ENCODE data around the gene BLOC1S3. TPM values are rescaled to one million over a fixed set of nuclear protein-coding genes. Genes with fewer than 3 reads are reported as not detected.

The BLOC1S3 gene
- total RNA-seq, 1 donor from 2014 or later = 10.5 TPM

DNA sequence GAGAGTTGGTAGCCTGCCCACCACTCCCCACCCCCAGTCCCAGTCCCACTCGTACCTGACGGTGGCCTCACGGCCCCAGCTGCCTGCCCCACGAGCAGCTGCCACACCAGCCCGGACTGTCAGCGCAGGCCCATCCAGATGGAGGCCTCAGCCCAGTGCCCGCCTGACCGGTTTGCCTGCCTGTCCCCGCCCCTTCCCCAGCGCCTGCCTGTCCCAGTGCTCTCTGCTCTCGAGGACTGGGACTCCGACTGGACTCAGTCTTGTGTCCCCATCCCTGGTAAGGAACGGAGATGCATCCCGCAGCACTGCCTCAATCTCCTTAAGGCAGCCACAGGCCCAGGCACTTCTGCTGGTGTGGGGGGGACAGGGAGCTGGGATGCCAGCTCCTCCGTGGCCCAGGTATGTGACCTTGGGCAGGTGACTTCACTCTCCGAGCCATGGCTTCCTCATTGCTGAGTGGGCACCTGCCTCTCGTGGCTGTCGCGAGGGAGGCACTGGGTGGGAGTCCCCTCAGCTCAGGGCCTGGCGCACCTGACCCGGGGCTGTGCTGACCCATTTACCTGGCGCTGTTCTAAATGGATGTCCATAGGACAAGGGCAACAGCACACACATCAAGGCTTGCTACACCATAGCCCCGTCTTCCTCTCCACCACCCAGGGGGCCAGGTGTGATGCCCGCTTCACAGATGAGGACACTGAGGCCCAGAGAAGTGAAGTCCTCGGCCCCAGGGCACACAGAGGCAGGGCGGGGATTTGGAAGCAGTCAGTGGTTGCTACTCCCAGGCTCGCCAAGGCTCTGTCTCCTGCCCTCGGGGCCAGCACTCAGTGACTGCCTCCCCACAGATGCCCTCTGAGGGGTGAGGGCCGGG lies 17.5 kb upstream of the BLOC1S3 start, which contains the start of gene NKPD1:
Gene NKPD1, minus strand, starts transcription at position 113 of the 868 bp plus-strand sequence. CDS start 832 bp downstream, outside the sequence.
- no peaks in the 10 kb centered on the region for H3K9me3 Mint-ChIP-seq
- H3K4me3 Mint-ChIP-seq = no peak within 1 kb of the TSS
- no peaks in the 10 kb centered on the region for H3K36me3 Mint-ChIP-seq (ENCODE audit: low read depth)
- H3K4me1 Mint-ChIP-seq (ENCODE audit: low read depth) = peaks cover 12% of the 10 kb centered on the region
- no peak within 1 kb of the TSS for H3K27ac Mint-ChIP-seq
- DNase-seq (ENCODE audit: low spot score) = no peak
- H3K27me3 Mint-ChIP-seq (ENCODE audit: insufficient read depth) = peaks cover 8% of the 10 kb centered on the region
- intact Hi-C loops (cut with micrococcal nuclease) = no loop called here

DNA sequence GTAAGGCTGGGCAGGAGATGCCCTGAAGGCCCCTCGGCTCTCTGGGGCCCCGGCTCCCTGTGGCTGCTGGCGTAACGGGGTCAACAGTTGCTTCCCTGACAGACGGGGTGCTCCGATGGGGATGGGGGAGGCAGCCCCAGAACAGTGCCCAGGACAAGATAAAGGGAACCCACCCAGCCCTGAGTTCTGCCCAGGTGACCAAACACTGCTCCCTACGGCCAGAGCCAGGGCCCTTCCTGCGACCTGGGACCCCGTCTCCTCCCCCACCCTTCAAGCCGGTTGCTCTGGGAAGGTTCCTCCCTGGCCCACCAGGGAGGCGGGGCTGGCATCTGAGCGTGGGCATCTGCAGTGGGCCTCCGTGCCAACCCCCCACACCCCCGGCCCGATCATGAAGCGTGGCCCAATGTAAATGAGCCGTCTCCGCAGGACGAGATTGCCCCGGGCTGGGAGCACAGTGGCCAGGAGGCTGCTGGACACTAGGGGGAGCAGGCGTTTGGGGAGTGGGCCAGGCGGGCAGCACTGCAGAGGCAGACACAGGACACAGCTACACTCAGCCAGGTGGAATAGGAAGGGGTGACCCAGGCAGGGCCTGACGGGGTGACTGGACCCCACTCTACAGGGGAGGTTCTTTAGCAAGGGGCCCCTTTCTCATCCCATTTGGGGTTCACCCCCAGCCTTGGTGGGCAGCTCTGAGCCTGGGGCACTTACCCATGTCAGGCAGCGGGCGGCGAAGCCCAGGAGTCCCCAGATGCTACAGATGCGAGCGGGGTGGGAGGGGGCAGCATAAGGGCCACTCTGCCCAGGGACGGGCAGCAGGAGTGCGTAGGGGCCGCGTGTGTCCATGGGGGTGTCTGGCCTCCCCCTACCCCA lies 16.6 kb upstream of the BLOC1S3 start:
- no peaks in the 10 kb centered on the region for H3K9me3 Mint-ChIP-seq
- H3K4me1 Mint-ChIP-seq (ENCODE audit: low read depth) = peaks cover 14% of the 10 kb centered on the region
- intact Hi-C loops (cut with micrococcal nuclease) = no loop called here
- H3K4me3 Mint-ChIP-seq = no peak overlapping the region
- no peak overlapping the region for H3K27ac Mint-ChIP-seq
- H3K36me3 Mint-ChIP-seq (ENCODE audit: low read depth) = peaks cover 1% of the 10 kb centered on the region
- peaks cover 8% of the 10 kb centered on the region for H3K27me3 Mint-ChIP-seq (ENCODE audit: insufficient read depth)
- DNase-seq (ENCODE audit: low spot score) = no peak

GRCh38 chr19:45162608-45163143 lies 15.9 kb upstream of the BLOC1S3 start:
- Mint-ChIP-seq H3K36me3 (ENCODE audit: low read depth) (peaks cover 2% of the 10 kb centered on the region), H3K9me3 (no peaks in the 10 kb centered on the region), H3K4me3 (no peak overlapping the region), H3K27me3 (ENCODE audit: insufficient read depth) (peaks cover 8% of the 10 kb centered on the region), H3K27ac (no peak overlapping the region), H3K4me1 (ENCODE audit: low read depth) (peaks cover 16% of the 10 kb centered on the region)
- intact Hi-C loops (cut with micrococcal nuclease) = no loop called here
- no peak for DNase-seq (ENCODE audit: low spot score)

GRCh38 chr19:45163156-45163555 lies 15.4 kb upstream of the BLOC1S3 start:
- intact Hi-C loops (cut with micrococcal nuclease) = no loop called here

DNA sequence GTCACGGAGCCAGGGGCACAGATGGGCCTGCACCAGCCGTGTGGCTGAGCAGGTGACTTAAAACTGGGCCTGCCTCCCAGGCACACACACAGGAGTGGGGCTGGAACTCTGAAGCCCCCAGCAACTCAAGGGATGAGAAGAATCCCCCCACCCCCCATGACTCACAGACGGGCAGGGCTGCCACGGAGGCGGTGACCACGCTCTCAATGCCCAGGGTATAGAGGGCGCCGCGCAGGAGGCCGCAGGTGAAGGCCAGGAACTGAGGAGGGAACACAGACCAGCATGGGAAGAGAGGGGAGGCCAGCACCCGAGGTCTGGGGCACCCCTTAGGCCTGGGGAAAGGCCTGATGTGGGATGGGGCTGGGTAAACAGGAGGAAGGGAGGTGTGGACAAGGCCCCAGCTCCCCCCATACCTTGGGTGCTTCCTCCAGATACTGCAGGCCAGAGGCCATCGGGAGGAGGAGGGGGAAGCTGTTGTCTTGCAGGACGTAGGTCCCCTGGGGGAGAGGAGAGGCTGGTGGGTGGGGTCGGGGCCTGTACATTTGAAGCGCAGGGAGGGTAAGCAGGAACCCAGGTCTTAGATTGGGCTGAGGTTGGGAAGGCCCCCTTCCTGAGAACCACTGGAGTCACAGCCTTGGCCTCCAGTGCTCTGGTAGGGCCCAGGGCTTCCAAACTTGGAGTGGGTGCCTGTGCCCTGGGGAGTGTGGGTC lies 14.7 kb upstream of the BLOC1S3 start:
- Mint-ChIP-seq H3K27me3 (ENCODE audit: insufficient read depth) (peaks cover 4% of the 10 kb centered on the region), H3K9me3 (no peaks in the 10 kb centered on the region), H3K4me1 (ENCODE audit: low read depth) (peaks cover 16% of the 10 kb centered on the region), H3K4me3 (peak overlapping the region; percentile 59), H3K27ac (no peak overlapping the region), H3K36me3 (ENCODE audit: low read depth) (peaks cover 2% of the 10 kb centered on the region)
- intact Hi-C loops (cut with micrococcal nuclease) = loop anchor here (1.0 kb wide), 1 partner anchor 14 kb away; the partner anchor contains the start of genes BLOC1S3 and TRAPPC6A
- DNase-seq (ENCODE audit: low spot score) = no peak

More at GRCh38 chr19:45163156-45163555, 15.4 kb upstream of the BLOC1S3 start:
- Mint-ChIP-seq H3K4me1 (ENCODE audit: low read depth) (peaks cover 16% of the 10 kb centered on the region), H3K36me3 (ENCODE audit: low read depth) (peaks cover 2% of the 10 kb centered on the region), H3K4me3 (no peak overlapping the region), H3K27me3 (ENCODE audit: insufficient read depth) (peaks cover 5% of the 10 kb centered on the region), H3K27ac (no peak overlapping the region), H3K9me3 (no peaks in the 10 kb centered on the region)
- no peak for DNase-seq (ENCODE audit: low spot score)

- intact Hi-C loops (cut with micrococcal nuclease) = loop anchor here (1.0 kb wide), 1 partner anchor 14 kb away; the partner anchor contains the start of genes BLOC1S3 and TRAPPC6A
- Mint-ChIP-seq H3K27ac (no peak overlapping the region), H3K27me3 (ENCODE audit: insufficient read depth) (peaks cover 4% of the 10 kb centered on the region), H3K36me3 (ENCODE audit: low read depth) (peaks cover 2% of the 10 kb centered on the region), H3K4me3 (no peak overlapping the region), H3K9me3 (no peaks in the 10 kb centered on the region), H3K4me1 (ENCODE audit: low read depth) (peaks cover 16% of the 10 kb centered on the region)
- DNase-seq (ENCODE audit: low spot score) = peak; percentile 60
Observed at GRCh38 chr19:45164577-45165335, 13.8 kb upstream of the BLOC1S3 start.

GRCh38 chr19:45166723-45167252 lies 11.8 kb upstream of the BLOC1S3 start:
- no peak for DNase-seq (ENCODE audit: low spot score)
- no peak overlapping the region for H3K4me3 Mint-ChIP-seq
- peaks cover 30% of the 10 kb centered on the region for H3K4me1 Mint-ChIP-seq (ENCODE audit: low read depth)
- H3K9me3 Mint-ChIP-seq = no peaks in the 10 kb centered on the region
- H3K36me3 Mint-ChIP-seq (ENCODE audit: low read depth) = peaks cover 4% of the 10 kb centered on the region
- intact Hi-C loops (cut with micrococcal nuclease) = no loop called here
- H3K27me3 Mint-ChIP-seq (ENCODE audit: insufficient read depth) = no peaks in the 10 kb centered on the region
- H3K27ac Mint-ChIP-seq = no peak overlapping the region

DNA sequence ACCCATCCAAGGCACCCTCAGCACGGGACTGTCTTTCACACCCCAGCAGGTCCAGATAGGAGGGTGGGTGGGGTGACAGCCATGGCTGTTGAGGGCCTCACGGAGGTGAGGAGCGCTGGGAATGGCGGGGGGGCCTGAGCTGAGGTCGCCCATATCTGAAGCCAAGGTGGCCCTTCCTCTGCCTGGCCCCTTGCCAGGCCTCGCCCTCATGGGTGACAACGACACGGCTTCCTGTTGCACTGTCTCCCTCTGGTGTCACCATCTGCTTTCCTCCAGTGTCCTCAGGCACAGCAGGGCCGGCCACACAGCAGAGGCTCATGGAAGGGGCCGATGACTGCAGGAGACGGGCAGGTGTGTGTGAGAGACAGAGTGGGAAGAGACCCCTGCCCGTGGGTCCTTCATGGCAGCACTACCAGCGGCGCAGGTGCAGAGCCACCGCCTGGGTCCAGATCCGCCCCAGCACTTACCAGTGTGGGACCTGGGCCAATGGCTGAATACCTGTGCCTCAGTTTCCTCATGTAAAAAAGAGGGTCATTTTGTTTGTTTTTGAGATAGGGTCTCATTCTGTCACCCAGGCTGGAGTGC lies 9.7 kb upstream of the BLOC1S3 start:
- Mint-ChIP-seq H3K27me3 (ENCODE audit: insufficient read depth) (no peaks in the 10 kb centered on the region), H3K9me3 (no peaks in the 10 kb centered on the region), H3K4me1 (ENCODE audit: low read depth) (peaks cover 36% of the 10 kb centered on the region), H3K36me3 (ENCODE audit: low read depth) (peaks cover 4% of the 10 kb centered on the region), H3K27ac (no peak overlapping the region), H3K4me3 (no peak overlapping the region)
- intact Hi-C loops (cut with micrococcal nuclease) = no loop called here
- DNase-seq (ENCODE audit: low spot score) = no peak

DNA sequence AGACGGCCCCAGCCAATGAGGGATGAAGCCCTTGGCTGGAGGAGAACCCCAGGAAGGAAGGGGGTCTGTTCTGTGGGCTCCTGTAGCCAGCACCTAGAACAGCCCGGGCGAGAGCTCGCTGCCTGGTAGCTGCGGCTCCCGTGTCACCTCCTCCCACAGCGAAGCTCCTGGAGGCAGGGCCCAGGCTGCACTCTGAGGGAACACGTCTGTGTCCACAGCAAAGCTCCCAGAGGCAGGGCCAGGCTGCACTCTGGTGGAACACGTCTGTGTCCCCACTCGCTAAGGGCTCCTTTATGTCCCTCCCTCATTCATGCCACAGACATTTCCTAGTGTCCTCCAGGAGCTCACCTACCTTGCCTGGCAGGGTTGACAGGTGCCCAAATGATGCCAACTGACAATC lies 9.0 kb upstream of the BLOC1S3 start:
- Mint-ChIP-seq H3K27me3 (ENCODE audit: insufficient read depth) (no peaks in the 10 kb centered on the region), H3K27ac (peak overlapping the region; percentile 48), H3K9me3 (no peaks in the 10 kb centered on the region), H3K4me1 (ENCODE audit: low read depth) (peaks cover 28% of the 10 kb centered on the region), H3K36me3 (ENCODE audit: low read depth) (peaks cover 4% of the 10 kb centered on the region), H3K4me3 (no peak overlapping the region)
- no peak for DNase-seq (ENCODE audit: low spot score)
- intact Hi-C loops (cut with micrococcal nuclease) = loop anchor here (10.0 kb wide), 1 partner anchor 1685 kb away; the partner anchor contains the start of gene AP2S1

- H3K4me1 Mint-ChIP-seq (ENCODE audit: low read depth) = peaks cover 27% of the 10 kb centered on the region
- peaks cover 4% of the 10 kb centered on the region for H3K36me3 Mint-ChIP-seq (ENCODE audit: low read depth)
- no peaks in the 10 kb centered on the region for H3K27me3 Mint-ChIP-seq (ENCODE audit: insufficient read depth)
- no peak for DNase-seq (ENCODE audit: low spot score)
- H3K27ac Mint-ChIP-seq = peak overlapping the region; percentile 94
- peak overlapping the region; percentile 66 for H3K4me3 Mint-ChIP-seq
- H3K9me3 Mint-ChIP-seq = no peaks in the 10 kb centered on the region
- intact Hi-C loops (cut with micrococcal nuclease) = loop anchor here (10.0 kb wide), 1 partner anchor 1684 kb away; the partner anchor contains the start of gene AP2S1
Observed at GRCh38 chr19:45170146-45171106, 8.2 kb upstream of the BLOC1S3 start.
